ENCODE data around the gene MTHFD2L. TPM values are rescaled to one million over a fixed set of nuclear protein-coding genes. Genes with fewer than 3 reads are reported as not detected.

The MTHFD2L gene
- total and polyA plus RNA-seq, 9 donors, result 5.8 to 19.3 (median 13.5) TPM

- no peaks in the 10 kb centered on the region for H3K36me3 ChIP-seq
- no peak overlapping the region for H3K27ac ChIP-seq
- no peak overlapping the region for H3K4me3 ChIP-seq
- TF ChIP-seq CTCF (IDR thresholded peaks at IDR 0.05) (no peak), POLR2A (IDR thresholded peaks at IDR 0.05) (no peak), EP300 (IDR thresholded peaks at IDR 0.05) (no peak)
- 100% methylated on average over 1 of the region's 1 CpG for WGBS, 3 donors
- H3K9me3 ChIP-seq, result no peaks in the 10 kb centered on the region
- no peaks in the 10 kb centered on the region for H3K27me3 ChIP-seq
- H3K4me1 ChIP-seq (ENCODE audit: insufficient read depth), result no peaks in the 10 kb centered on the region
- intact Hi-C loops (cut with DNase I), result no loop called here
- no peak for DNase-seq
These were observed 102.1 kb downstream of the MTHFD2L start for GRCh38 chr4:74260036-74260435.

DNA sequence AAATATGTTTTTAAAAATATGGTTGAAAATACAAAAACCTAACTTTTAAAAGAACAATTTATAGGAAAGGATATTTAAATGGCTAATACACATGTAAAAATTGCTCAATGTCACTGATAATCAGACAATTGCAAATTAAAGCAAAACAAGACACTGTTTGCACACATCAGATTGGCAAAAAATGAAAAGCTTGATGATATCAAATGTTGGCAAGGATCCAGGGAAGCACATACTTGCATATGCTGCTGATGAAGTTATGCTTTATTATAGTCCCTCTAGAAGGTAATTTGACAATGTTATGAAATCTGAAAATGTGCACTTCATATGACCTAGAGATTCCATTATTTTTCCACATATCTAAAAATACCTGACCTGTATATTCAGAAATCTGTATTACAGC is 104.6 kb downstream of the MTHFD2L start:
- DNase-seq, result no peak
- TF ChIP-seq EP300 (IDR thresholded peaks at IDR 0.05), result no peak
- TF ChIP-seq POLR2A (IDR thresholded peaks at IDR 0.05), result no peak
- TF ChIP-seq CTCF (IDR thresholded peaks at IDR 0.05), result no peak
- H3K27me3 ChIP-seq, result no peaks in the 10 kb centered on the region
- H3K4me1 ChIP-seq (ENCODE audit: insufficient read depth), result no peaks in the 10 kb centered on the region
- H3K9me3 ChIP-seq, result no peaks in the 10 kb centered on the region
- H3K4me3 ChIP-seq, result no peak overlapping the region
- no peak overlapping the region for H3K27ac ChIP-seq
- intact Hi-C loops (cut with DNase I), result no loop called here
- no peaks in the 10 kb centered on the region for H3K36me3 ChIP-seq

DNA sequence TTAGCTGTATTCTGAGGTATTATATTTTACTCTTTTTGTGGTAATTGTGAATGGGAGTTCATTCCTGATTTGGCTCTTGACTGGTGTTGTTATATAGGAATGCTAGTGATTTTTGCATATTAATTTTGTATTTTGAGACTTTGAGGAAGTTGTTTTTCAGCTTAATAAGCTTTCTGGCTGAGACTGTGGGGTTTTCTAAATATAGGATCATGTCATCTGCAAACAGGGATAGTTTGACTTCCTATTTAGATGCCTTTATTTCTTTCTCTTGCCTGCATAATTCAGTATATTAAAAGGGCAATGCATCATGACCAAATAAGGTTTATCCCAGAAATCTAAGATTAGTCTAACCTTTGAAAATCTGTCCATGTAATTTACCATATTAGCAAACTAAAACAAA is 105.6 kb downstream of the MTHFD2L start:
- Histone ChIP-seq H3K4me3 (no peak overlapping the region), H3K9me3 (no peaks in the 10 kb centered on the region), H3K4me1 (ENCODE audit: insufficient read depth) (no peaks in the 10 kb centered on the region), H3K36me3 (no peaks in the 10 kb centered on the region), H3K27ac (no peak overlapping the region), H3K27me3 (no peaks in the 10 kb centered on the region)
- intact Hi-C loops (cut with DNase I), result no loop called here
- no peak for TF ChIP-seq POLR2A (IDR thresholded peaks at IDR 0.05)
- TF ChIP-seq EP300 (IDR thresholded peaks at IDR 0.05), result no peak
- TF ChIP-seq CTCF (IDR thresholded peaks at IDR 0.05), result no peak
- DNase-seq, result no peak

- Histone ChIP-seq H3K4me1 (ENCODE audit: insufficient read depth) (no peaks in the 10 kb centered on the region), H3K27ac (no peak overlapping the region), H3K27me3 (no peaks in the 10 kb centered on the region), H3K4me3 (no peak overlapping the region), H3K36me3 (no peaks in the 10 kb centered on the region), H3K9me3 (no peaks in the 10 kb centered on the region)
- DNase-seq, result no peak
- TF ChIP-seq POLR2A (IDR thresholded peaks at IDR 0.05) (no peak), EP300 (IDR thresholded peaks at IDR 0.05) (no peak), CTCF (IDR thresholded peaks at IDR 0.05) (no peak)
- intact Hi-C loops (cut with DNase I), result no loop called here
These were observed 108.2 kb downstream of the MTHFD2L start for GRCh38 chr4:74266081-74266480.

DNA sequence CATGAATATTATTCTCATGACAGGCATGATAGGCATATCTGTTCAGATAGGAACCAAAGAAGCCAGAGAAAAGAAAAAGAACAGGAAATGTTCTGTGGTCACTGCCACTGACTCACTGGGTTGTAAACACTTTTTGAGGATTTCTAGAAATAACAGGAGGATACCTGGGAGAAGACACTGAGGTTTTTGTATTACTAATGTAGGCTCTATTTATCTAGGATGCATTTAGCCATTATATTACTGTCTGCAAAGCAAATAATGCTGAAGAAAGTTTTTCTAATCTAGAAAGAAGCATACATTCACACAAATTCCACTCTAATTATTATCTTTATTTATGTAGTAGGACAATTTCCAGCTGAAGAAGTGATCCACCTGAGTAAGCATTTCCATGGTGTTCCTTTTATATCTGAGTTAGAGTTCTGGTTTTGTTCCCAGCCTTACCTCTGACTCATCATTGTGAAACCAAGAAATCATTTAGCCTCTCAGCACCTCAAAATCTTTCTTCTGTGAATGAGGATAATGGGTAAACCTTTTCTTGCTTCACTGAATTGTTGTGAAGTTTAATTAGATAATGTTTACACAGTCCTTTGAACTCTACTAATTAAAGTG is 110.2 kb downstream of the MTHFD2L start:
- H3K27ac ChIP-seq, result no peak overlapping the region
- H3K4me1 ChIP-seq (ENCODE audit: insufficient read depth), result no peaks in the 10 kb centered on the region
- TF ChIP-seq EP300 (IDR thresholded peaks at IDR 0.05), result no peak
- TF ChIP-seq CTCF (IDR thresholded peaks at IDR 0.05), result no peak
- no peak for TF ChIP-seq POLR2A (IDR thresholded peaks at IDR 0.05)
- no peak overlapping the region for H3K4me3 ChIP-seq
- intact Hi-C loops (cut with DNase I), result no loop called here
- no peaks in the 10 kb centered on the region for H3K36me3 ChIP-seq
- no peak for DNase-seq
- no peaks in the 10 kb centered on the region for H3K9me3 ChIP-seq
- no peaks in the 10 kb centered on the region for H3K27me3 ChIP-seq
